Chondrocyte (in vitro differentiated cells): Measurements from ENCODE around the gene LMNB1. TPM values are rescaled to one million over a fixed set of nuclear protein-coding genes. Genes with fewer than 3 reads are reported as not detected.

ENCODE experiments used
- DNase-seq: peaks from one replicate; pipeline ENCODE4 v3.0.0; 2021; ENCODE audit warnings: mixed read lengths, low spot score
- H3K27ac Mint-ChIP-seq: one replicate; pipeline ENCODE4 v1.8.0; 2021; ENCODE audit warnings: mild to moderate bottlenecking, moderate library complexity, mixed read lengths; ENCODE audit not compliant: unreplicated experiment
- H3K27me3 Mint-ChIP-seq: 2 replicates; pipeline ENCODE4 v1.8.0; 2021; ENCODE audit warnings: low read depth, mixed read lengths
- H3K36me3 Mint-ChIP-seq: 2 replicates; pipeline ENCODE4 v1.8.0; 2021; ENCODE audit warnings: low read depth, mixed read lengths
- H3K4me1 Mint-ChIP-seq: 2 replicates; pipeline ENCODE4 v1.8.0; 2021; ENCODE audit warnings: low read depth, mild to moderate bottlenecking, mixed read lengths
- H3K4me3 Mint-ChIP-seq: one replicate; pipeline ENCODE4 v1.8.0; 2021; ENCODE audit warnings: mild to moderate bottlenecking, moderate library complexity, mixed read lengths; ENCODE audit not compliant: unreplicated experiment
- H3K9me3 Mint-ChIP-seq: 2 replicates; pipeline ENCODE4 v1.8.0; 2021; ENCODE audit warnings: low read depth, mixed read lengths
- CTCF ChIP-seq: fragments of 200-600 bp; sonication (generic); IDR thresholded peaks from 2 replicates; pipeline ENCODE4 v1.5.0; 2021; ENCODE audit warnings: antibody characterized with exemption, mild to moderate bottlenecking, moderate library complexity
- total RNA-seq: library from RNA; stranded (reverse); gene quantifications from 3 replicates; pipeline ENCODE4 v1.2.1, GENCODE V29; 2021

The LMNB1 gene
- total RNA-seq, 1 donor from 2014 or later = 14.2 TPM

DNA sequence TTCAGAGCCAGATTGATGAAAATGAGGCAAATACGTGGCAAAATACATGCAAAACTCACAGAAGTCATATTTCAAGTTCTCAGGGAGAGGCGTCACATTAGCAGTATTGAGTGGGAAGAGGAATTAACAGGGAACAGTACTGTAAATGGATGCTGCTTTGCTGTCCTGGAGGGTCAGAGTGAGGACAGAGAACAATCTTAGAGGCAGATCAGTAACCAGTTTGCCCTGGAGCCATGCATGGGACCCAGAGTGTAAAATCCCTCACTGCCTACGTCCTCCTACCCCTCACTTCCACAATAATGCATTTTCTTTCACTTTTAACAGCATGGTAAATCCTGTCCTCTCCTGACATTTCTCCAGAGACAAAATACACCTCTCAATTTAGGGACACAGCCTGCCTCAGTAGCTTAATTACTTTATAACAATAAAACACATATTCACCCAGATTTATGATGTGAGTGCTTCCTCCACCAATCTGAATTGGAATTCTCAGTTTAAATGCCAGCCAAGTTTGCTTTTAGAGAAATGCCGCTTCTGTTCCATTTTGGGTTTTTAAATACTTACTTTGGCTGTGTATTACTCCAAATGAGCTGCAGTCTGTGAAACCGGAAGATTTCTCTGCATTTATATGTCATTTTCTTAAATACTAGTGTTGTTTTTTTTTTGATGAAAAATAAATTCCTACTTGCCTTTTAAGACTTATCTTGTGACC, 70.0 kb downstream of the LMNB1 start:
- no peak overlapping the region for H3K27ac Mint-ChIP-seq
- no peak for TF ChIP-seq CTCF
- DNase-seq = no peak
- H3K4me3 Mint-ChIP-seq = no peak overlapping the region
- H3K36me3 Mint-ChIP-seq = no peaks in the 10 kb centered on the region
- H3K27me3 Mint-ChIP-seq = no peaks in the 10 kb centered on the region
- H3K4me1 Mint-ChIP-seq = peaks cover 9% of the 10 kb centered on the region
- H3K9me3 Mint-ChIP-seq = no peaks in the 10 kb centered on the region

GRCh38 chr5:126847456-126847820, 70.5 kb downstream of the LMNB1 start:
- TF ChIP-seq CTCF = no peak
- H3K36me3 Mint-ChIP-seq = no peaks in the 10 kb centered on the region
- no peak overlapping the region for H3K27ac Mint-ChIP-seq
- H3K9me3 Mint-ChIP-seq = no peaks in the 10 kb centered on the region
- DNase-seq = no peak
- H3K4me3 Mint-ChIP-seq = no peak overlapping the region
- no peaks in the 10 kb centered on the region for H3K27me3 Mint-ChIP-seq
- peaks cover 15% of the 10 kb centered on the region for H3K4me1 Mint-ChIP-seq

GRCh38 chr5:126847826-126848251, 70.9 kb downstream of the LMNB1 start:
- no peak for TF ChIP-seq CTCF
- H3K4me1 Mint-ChIP-seq = peaks cover 19% of the 10 kb centered on the region

GRCh38 chr5:126848253-126848652, 71.3 kb downstream of the LMNB1 start:
- Mint-ChIP-seq H3K27me3 (no peaks in the 10 kb centered on the region), H3K27ac (no peak overlapping the region), H3K9me3 (no peaks in the 10 kb centered on the region), H3K36me3 (no peaks in the 10 kb centered on the region), H3K4me1 (peaks cover 21% of the 10 kb centered on the region), H3K4me3 (no peak overlapping the region)
- no peak for DNase-seq
- TF ChIP-seq CTCF = no peak

More at GRCh38 chr5:126847826-126848251, 70.9 kb downstream of the LMNB1 start:
- DNase-seq = no peak
- Mint-ChIP-seq H3K27me3 (no peaks in the 10 kb centered on the region), H3K36me3 (no peaks in the 10 kb centered on the region), H3K27ac (no peak overlapping the region), H3K4me3 (no peak overlapping the region), H3K9me3 (no peaks in the 10 kb centered on the region)

DNA sequence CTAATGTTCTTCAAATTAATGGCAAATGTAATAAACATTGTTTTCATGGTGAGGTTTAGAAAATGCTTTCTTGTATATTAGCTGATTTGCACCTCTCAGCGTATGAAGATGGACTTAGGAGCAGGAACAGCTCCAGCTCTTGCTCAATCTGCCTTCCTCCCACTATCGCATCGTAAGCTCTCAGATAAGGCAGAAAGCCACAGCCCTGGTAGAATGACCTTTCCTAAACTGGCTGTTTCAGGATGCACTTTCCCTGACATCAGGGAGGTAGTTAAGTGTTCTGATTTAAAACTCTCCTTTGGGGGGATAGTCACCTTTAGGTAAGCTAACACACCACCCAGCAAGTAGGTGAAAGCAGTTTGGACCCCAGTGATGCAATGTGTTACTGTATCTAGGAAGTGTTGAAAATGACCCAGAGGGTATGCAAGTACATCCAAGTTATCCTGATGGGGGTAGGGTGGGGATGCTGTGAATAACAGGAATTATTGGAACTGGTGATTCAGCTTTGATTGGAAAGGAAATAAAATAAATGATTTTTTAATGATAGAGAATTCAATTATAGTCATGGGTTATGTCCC, 72.3 kb downstream of the LMNB1 start:
- Mint-ChIP-seq H3K27me3 (no peaks in the 10 kb centered on the region), H3K27ac (no peak overlapping the region), H3K36me3 (no peaks in the 10 kb centered on the region), H3K9me3 (no peaks in the 10 kb centered on the region), H3K4me3 (no peak overlapping the region), H3K4me1 (peaks cover 21% of the 10 kb centered on the region)
- no peak for TF ChIP-seq CTCF
- no peak for DNase-seq
